DMS 273 treated with DMSO at 0.1 percent for 48 hours (cell line): Measurements from ENCODE around the gene SETD2.
"Not testable (repeated sequence)": the region's sequence is repeated elsewhere in the genome, so short reads cannot be mapped to it uniquely, and the experiment has no call there.

Source experiments
- DNase-seq: peaks from one replicate; lab custom pipeline; 2025; lab: John Stamatoyannopoulos, UW

The SETD2 gene

GRCh38 chr3:47098910-47099309, 65.0 kb downstream of the SETD2 start:
- no peak for DNase-seq

GRCh38 chr3:47097864-47098263, 66.0 kb downstream of the SETD2 start:
- DNase-seq: no peak

GRCh38 chr3:47096959-47097358, 67.0 kb downstream of the SETD2 start:
- no peak for DNase-seq

- DNase-seq: no peak
These were observed 71.8 kb downstream of the SETD2 start for GRCh38 chr3:47092090-47092489.

- DNase-seq: no peak
These were observed 74.3 kb downstream of the SETD2 start for GRCh38 chr3:47089630-47090029.

- DNase-seq: no peak
These were observed 77.8 kb downstream of the SETD2 start for GRCh38 chr3:47086071-47086470.

GRCh38 chr3:47083786-47084185, 80.1 kb downstream of the SETD2 start:
- DNase-seq: no peak

- DNase-seq: no peak
These were observed 81.4 kb downstream of the SETD2 start for GRCh38 chr3:47082519-47082918.

GRCh38 chr3:47079432-47079831, 84.5 kb downstream of the SETD2 start:
- DNase-seq: no peak

GRCh38 chr3:47073685-47074084, 90.2 kb downstream of the SETD2 start:
- DNase-seq: no peak

- DNase-seq: no peak
These were observed 93.1 kb downstream of the SETD2 start for GRCh38 chr3:47070770-47071169.

GRCh38 chr3:47066259-47066658, 97.7 kb downstream of the SETD2 start:
- not testable (repeated sequence) for DNase-seq

GRCh38 chr3:47065681-47066080, 98.2 kb downstream of the SETD2 start:
- no peak for DNase-seq

- DNase-seq: no peak
These were observed 98.9 kb downstream of the SETD2 start for GRCh38 chr3:47065058-47065457.

GRCh38 chr3:47057212-47057671, 106.7 kb downstream of the SETD2 start:
- no peak for DNase-seq

- DNase-seq: no peak
These were observed 107.2 kb downstream of the SETD2 start for GRCh38 chr3:47056705-47057104.

- DNase-seq: no peak
These were observed 109.5 kb downstream of the SETD2 start for GRCh38 chr3:47054412-47054811.

- no peak for DNase-seq
These were observed 116.2 kb downstream of the SETD2 start for GRCh38 chr3:47047673-47048072.

- DNase-seq: no peak
These were observed 116.8 kb downstream of the SETD2 start for GRCh38 chr3:47047069-47047468.

- no peak for DNase-seq
These were observed 121.6 kb downstream of the SETD2 start for GRCh38 chr3:47042231-47042791.

- DNase-seq: no peak
These were observed 122.8 kb downstream of the SETD2 start for GRCh38 chr3:47041114-47041513.

- DNase-seq: not testable (repeated sequence)
These were observed 126.6 kb downstream of the SETD2 start for GRCh38 chr3:47037302-47037701.

- DNase-seq: no peak
These were observed 127.8 kb downstream of the SETD2 start for GRCh38 chr3:47036145-47036544.

- no peak for DNase-seq
These were observed 128.3 kb downstream of the SETD2 start for GRCh38 chr3:47035645-47036044.
